ENCODE measurements around the gene DBN1.

Gene DBN1

GRCh38 chr5:177504086-177505056 lies 30.9 kb upstream of the DBN1 start:
- DNase-seq = no peak

GRCh38 chr5:177503351-177504085 lies 30.1 kb upstream of the DBN1 start:
- no peak for DNase-seq

GRCh38 chr5:177502886-177503285 lies 29.5 kb upstream of the DBN1 start:
- no peak for DNase-seq

GRCh38 chr5:177501874-177502678 lies 28.6 kb upstream of the DBN1 start:
- DNase-seq = no peak

GRCh38 chr5:177500685-177501522 lies 27.5 kb upstream of the DBN1 start:
- peak; percentile 78 for DNase-seq

GRCh38 chr5:177499842-177500241 lies 26.4 kb upstream of the DBN1 start:
- no peak for DNase-seq

GRCh38 chr5:177498013-177498787 lies 24.8 kb upstream of the DBN1 start:
- no peak for DNase-seq

GRCh38 chr5:177497292-177498012 lies 24.0 kb upstream of the DBN1 start, which contains the start of gene PDLIM7:
Gene PDLIM7, minus strand, starts transcription at chr5:177497604. Its CDS starts 1,092 bp downstream, at chr5:177496512.
- DNase-seq = peak; percentile 98

- DNase-seq = peak; percentile 98
Measured at GRCh38 chr5:177496727-177497291, 23.4 kb upstream of the DBN1 start.

GRCh38 chr5:177496070-177496726 lies 22.8 kb upstream of the DBN1 start:
- peak; percentile 72 for DNase-seq

GRCh38 chr5:177495243-177496060 lies 22.0 kb upstream of the DBN1 start:
- DNase-seq = peak; percentile 91

- peak; percentile 94 for DNase-seq
Measured at GRCh38 chr5:177494346-177495195, 21.1 kb upstream of the DBN1 start.

GRCh38 chr5:177493795-177494345 lies 20.4 kb upstream of the DBN1 start:
- DNase-seq = no peak

GRCh38 chr5:177492841-177493240 lies 19.4 kb upstream of the DBN1 start:
- no peak for DNase-seq

GRCh38 chr5:177491983-177492746 lies 18.7 kb upstream of the DBN1 start:
- DNase-seq = no peak

- no peak for DNase-seq
Measured at GRCh38 chr5:177491429-177491945, 18.1 kb upstream of the DBN1 start.
